ENCODE data around the gene CLN3.

DNA sequence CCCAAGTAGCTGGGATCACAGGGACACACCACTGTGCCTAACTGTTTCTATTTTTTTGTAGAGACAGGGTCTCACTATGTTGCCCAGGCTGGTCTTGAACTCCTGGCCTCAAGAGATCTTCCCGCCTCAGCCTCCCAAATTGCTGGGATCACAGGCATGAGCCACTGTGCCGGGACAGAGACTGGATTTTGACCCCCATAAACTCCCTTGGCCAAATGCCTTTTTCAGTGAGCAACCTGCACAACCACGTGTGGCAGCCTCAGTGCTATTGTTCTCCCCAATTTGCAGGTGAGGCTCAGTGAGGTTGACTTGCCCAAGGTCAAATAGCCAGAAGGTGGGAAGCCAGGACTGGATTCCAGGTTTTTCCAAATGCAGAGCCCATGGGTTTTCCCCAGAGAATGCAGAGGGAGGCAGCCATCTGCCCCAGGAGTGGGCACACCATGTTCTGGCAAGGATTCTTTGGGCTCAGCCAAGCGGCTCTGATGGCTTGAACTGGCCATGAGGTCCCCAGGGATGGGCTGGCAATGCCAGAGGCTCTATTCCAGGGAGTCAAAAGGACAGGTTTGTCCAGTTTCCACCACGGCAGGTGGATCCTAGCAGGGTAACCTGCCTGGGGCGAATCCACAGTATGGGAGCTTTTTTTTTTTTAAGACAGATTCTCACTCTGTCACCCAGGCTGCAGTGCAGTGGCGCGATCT is 13.0 kb upstream of the CLN3 start:
- TF ChIP-seq, protein P1, sequence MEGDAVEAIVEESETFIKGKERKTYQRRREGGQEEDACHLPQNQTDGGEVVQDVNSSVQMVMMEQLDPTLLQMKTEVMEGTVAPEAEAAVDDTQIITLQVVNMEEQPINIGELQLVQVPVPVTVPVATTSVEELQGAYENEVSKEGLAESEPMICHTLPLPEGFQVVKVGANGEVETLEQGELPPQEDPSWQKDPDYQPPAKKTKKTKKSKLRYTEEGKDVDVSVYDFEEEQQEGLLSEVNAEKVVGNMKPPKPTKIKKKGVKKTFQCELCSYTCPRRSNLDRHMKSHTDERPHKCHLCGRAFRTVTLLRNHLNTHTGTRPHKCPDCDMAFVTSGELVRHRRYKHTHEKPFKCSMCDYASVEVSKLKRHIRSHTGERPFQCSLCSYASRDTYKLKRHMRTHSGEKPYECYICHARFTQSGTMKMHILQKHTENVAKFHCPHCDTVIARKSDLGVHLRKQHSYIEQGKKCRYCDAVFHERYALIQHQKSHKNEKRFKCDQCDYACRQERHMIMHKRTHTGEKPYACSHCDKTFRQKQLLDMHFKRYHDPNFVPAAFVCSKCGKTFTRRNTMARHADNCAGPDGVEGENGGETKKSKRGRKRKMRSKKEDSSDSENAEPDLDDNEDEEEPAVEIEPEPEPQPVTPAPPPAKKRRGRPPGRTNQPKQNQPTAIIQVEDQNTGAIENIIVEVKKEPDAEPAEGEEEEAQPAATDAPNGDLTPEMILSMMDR (conservative IDR thresholded peaks at IDR 0.05): no peak
- no peak for TF ChIP-seq ZFX (IDR thresholded peaks at IDR 0.05)

Measured in C4-2B (cell line).